ENCODE data around the gene KRT32.

The KRT32 gene

DNA sequence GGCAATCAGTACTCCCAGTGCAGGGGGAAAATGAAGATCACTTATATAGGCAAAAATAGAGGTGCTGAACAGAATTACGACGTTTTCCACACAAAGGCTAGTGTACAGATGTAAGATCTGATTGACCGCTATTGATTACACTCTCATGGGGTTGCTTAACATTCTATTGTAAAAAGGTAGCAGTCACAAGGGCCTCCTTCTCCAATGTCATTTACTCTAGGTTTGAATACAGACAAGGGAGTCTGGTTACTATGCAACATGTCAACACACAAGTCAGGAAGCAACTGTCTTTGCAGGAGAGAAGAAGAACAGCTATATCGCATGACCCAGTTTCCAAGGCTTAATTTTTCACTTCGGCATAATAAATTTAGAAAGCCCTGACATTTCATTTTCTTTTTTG, 50.7 kb downstream of the KRT32 start:
- no peak overlapping the region for H3K4me3 ChIP-seq (ENCODE audit: low read depth, low read length)
- TF ChIP-seq CTCF (IDR thresholded peaks at IDR 0.05; ENCODE audit: low read depth, low read length, missing control alignments), result no peak
- no peak for DNase-seq (ENCODE audit: low read depth)

DNA sequence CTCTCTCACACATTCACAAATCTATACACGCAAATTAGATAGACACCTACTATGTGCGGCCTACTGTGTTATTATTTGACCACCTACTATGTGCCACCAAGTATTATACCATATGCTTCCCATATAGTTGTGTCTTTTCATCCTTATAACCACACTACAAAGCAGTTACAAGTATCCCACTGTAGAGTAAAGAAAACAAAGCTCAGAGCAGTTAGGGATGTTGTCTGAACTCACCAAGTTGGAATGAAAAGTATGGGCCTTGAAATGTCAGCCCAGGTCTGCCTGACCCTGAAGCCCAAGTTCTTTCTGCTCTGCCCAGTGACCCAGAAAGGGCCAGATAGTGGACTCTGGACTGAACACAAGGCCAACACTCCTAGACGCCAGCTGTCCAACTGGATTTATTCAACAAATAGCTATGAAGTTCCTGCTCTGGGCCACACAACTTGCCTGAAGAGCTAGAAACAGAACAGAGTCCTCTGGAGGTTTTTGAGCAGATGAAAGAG, 51.3 kb downstream of the KRT32 start:
- no peak for TF ChIP-seq CTCF (IDR thresholded peaks at IDR 0.05; ENCODE audit: low read depth, low read length, missing control alignments)

DNA sequence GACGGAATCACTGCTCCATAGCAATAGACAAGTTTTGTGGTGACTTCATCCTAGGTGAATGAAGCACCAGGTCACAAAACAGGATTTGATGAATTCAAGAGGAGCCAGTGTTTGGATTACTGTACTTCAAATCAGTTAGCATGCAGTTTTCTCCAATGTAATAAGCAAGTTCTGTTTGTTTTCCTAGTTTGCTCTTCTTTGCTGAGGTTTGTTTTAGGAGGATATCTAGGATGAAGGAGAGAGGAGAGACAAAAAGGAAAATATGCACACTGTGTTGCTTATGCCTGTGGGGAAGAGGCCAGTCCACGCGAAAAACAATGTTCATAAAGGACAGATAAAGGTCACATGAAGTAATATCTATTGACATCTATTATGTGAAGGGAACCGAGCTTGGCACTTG, 51.8 kb downstream of the KRT32 start:
- no peak for TF ChIP-seq CTCF (IDR thresholded peaks at IDR 0.05; ENCODE audit: low read depth, low read length, missing control alignments)
- DNase-seq (ENCODE audit: low read depth), result no peak
- no peak overlapping the region for H3K4me3 ChIP-seq (ENCODE audit: low read depth, low read length)

More for the DNA sequence above, 51.3 kb downstream of the KRT32 start:
- H3K4me3 ChIP-seq (ENCODE audit: low read depth, low read length), result no peak overlapping the region
- no peak for DNase-seq (ENCODE audit: low read depth)

DNA sequence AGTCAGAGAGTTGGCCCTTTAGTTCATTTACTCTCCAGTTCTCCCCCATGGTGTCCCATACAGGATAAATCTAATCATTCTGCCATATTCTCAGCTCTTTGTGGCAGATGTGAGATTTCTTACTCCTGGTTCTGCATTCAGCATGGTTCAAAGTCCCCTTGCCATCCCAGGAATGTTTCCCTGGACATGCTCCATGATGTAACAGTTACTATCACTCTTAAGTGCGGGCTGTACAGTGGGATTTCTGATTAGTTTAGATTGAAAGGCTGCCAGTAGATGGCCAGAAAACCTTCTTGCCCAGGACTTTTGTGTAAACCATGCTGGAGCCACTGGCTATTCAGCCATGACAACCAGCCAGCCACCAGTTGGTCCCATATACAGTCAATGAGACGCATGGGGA, 53.2 kb downstream of the KRT32 start:
- H3K4me3 ChIP-seq (ENCODE audit: low read depth, low read length), result no peak overlapping the region
- no peak for DNase-seq (ENCODE audit: low read depth)
- TF ChIP-seq CTCF (IDR thresholded peaks at IDR 0.05; ENCODE audit: low read depth, low read length, missing control alignments), result no peak

DNA sequence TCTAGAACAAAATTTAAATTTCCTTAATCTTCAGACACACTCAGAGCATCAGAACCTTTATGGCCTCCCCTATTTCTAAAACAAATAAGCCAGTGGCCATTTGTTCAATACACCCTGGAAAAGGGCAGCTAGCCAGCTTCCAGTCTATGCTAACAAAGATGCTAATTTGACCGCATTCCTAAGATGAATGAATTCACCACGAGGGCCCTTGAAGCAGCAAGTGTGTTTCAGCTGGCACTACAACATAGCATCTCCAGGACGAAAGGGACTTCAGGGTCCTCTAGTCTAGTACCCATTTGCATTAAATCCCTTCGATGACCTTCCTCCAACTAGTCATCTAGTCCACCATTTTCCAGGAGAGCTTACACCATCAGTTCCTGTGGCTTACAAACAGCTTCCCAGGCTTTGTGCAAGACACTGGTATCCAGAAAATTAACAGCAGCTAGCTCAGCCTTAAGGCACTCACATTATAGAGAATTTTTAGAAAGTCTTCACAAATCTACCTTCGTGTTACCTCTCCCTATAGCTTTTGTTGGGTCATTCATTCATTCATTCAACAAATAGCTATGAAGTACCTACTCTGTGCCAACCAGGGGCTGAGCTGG, 53.7 kb downstream of the KRT32 start:
- H3K4me3 ChIP-seq (ENCODE audit: low read depth, low read length), result no peak overlapping the region
- TF ChIP-seq CTCF (IDR thresholded peaks at IDR 0.05; ENCODE audit: low read depth, low read length, missing control alignments), result no peak
- DNase-seq (ENCODE audit: low read depth), result no peak

- no peak for TF ChIP-seq CTCF (IDR thresholded peaks at IDR 0.05; ENCODE audit: low read depth, low read length, missing control alignments)
- H3K4me3 ChIP-seq (ENCODE audit: low read depth, low read length), result no peak overlapping the region
- DNase-seq (ENCODE audit: low read depth), result no peak
Observed at GRCh38 chr17:41411072-41411840, 55.9 kb downstream of the KRT32 start.

Measured in GM12864 (cell line).